ENCODE measurements around the gene RAPGEF6. TPM values are rescaled to one million over a fixed set of nuclear protein-coding genes. Genes with fewer than 3 reads are reported as not detected.
A peak's percentile ranks its signal among the peaks of the same experiment; 100 is the strongest.
"Not testable (repeated sequence)": the region's sequence is repeated elsewhere in the genome, so short reads cannot be mapped to it uniquely, and the experiment has no call there.

Gene RAPGEF6
- total RNA-seq, 4 donors from 2014 or later, result 16.7 to 104 (median 22.6) TPM

DNA sequence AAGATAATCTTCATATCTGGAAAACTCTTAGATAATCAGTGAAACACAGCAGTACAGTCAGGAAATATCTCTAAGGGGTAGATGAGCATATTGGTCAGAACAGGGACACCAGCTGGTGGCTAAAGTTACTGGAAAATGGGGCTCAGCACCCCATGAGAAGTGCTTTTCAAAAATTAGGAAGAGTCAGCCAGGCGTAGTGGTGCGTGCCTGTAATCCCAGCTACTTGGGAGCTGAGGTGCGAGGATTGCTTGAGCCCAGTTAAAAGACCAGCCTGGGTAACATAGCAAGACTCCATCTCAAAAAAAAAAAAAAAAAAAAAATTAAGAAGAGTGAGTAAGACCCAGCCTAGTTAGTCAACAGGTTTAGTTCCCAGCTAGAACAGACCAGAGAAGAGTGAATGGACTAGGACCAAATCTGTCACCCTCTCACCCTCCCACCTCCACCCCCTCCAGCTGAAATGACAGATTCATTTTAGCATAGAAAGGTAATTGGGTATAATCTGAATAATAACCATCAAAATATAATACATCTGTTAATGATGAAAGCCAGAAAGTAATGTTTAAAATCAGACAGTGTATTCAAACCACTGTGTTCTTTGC is 250.3 kb downstream of the RAPGEF6 start:
- Histone ChIP-seq H3K36me3 (peaks cover 0 to 36% (median 0%) of the 10 kb centered on the region in 3 donors), H3K4me1 (peaks cover 0 to 25% (median 10%) of the 10 kb centered on the region in 4 donors), H3K27ac (no peak overlapping the region), H3K27me3 (no peaks in the 10 kb centered on the region), H3K4me3 (no peak overlapping the region), H3K9me3 (no peaks in the 10 kb centered on the region)
- TF ChIP-seq, protein P1, sequence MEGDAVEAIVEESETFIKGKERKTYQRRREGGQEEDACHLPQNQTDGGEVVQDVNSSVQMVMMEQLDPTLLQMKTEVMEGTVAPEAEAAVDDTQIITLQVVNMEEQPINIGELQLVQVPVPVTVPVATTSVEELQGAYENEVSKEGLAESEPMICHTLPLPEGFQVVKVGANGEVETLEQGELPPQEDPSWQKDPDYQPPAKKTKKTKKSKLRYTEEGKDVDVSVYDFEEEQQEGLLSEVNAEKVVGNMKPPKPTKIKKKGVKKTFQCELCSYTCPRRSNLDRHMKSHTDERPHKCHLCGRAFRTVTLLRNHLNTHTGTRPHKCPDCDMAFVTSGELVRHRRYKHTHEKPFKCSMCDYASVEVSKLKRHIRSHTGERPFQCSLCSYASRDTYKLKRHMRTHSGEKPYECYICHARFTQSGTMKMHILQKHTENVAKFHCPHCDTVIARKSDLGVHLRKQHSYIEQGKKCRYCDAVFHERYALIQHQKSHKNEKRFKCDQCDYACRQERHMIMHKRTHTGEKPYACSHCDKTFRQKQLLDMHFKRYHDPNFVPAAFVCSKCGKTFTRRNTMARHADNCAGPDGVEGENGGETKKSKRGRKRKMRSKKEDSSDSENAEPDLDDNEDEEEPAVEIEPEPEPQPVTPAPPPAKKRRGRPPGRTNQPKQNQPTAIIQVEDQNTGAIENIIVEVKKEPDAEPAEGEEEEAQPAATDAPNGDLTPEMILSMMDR (IDR thresholded peaks at IDR 0.05), result no peak
- TF ChIP-seq POLR2A (IDR thresholded peaks at IDR 0.05), result no peak
- no peak for DNase-seq

DNA sequence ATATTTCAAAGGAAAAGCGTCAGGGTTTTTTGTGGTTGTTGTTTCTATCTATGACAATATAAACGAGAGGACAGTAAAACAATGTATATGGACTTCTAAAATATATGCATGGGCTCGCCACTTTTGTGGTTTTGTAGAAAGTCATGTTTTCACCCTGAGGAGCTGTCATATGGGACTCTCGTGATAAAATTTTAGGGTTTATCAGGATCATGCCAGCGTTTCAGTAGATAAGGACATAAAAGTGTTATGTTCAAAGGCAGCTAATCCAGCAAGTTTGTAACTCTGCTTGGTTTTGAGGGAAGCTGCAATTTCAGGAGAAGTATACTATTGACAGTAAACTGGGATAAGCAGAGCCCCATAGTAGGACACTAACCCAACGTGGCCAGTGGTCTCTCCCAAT is 250.9 kb downstream of the RAPGEF6 start:
- Histone ChIP-seq H3K9me3 (no peaks in the 10 kb centered on the region), H3K27ac (no peak overlapping the region), H3K27me3 (no peaks in the 10 kb centered on the region), H3K4me1 (peaks cover 0 to 28% (median 12%) of the 10 kb centered on the region in 4 donors), H3K36me3 (peaks cover 0 to 31% (median 0%) of the 10 kb centered on the region in 3 donors), H3K4me3 (no peak overlapping the region)
- TF ChIP-seq, protein P1 (IDR thresholded peaks at IDR 0.05), result no peak
- TF ChIP-seq POLR2A (IDR thresholded peaks at IDR 0.05), result no peak
- no peak for DNase-seq

DNA sequence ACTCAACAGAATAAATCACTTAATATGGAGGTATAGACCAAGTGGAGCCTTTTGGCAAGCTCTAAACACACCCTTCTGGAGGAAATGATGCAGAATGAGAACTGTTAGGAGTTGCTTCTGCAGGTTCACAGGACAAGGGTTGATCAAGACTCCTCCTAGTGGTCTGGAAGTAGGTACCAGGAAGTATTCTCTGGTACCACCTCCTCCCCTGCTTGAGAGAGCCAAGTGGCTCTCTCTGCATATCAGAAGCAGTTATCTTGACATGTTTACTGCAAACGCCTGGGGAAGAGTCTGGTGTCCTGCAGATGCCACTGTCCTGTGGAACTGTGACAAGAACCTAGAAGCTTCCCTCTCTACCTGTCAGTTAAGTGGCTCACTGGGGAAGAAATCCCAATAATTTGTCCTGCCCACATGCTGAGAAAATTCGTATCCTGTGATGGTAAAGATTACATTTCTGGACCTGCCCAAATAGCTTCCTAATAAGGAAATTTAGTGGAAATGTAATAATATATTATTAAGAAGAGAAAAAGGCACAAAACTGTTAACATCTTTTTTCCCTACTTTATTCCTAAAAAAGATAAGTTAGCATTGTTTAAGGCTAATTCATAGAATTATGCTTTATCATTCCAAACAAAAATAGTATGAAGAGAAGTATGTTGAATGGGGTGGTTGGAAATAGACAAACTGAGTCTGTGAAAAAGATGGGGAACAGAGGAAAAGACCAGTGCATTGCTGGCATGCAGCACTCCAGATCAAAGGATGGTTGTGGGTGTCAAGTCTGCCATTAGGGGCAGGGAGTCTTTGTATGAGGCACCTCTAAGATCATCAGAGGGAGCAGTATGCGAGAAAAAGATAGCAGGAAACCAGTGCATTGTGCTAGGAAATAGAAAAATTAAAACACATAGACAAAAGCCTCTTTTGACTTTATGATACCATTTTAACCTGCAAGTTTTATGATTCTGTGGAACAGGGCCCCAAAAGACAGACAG is 252.3 kb downstream of the RAPGEF6 start:
- DNase-seq, result peak in 1 of 3 donors; percentile 64
- TF ChIP-seq, protein P1 (IDR thresholded peaks at IDR 0.05), result peak; percentile 51 to 79 (median 72)
- no peak for TF ChIP-seq POLR2A (IDR thresholded peaks at IDR 0.05)
- Histone ChIP-seq H3K36me3 (peaks cover 0 to 18% (median 0%) of the 10 kb centered on the region in 3 donors), H3K27me3 (no peaks in the 10 kb centered on the region), H3K4me1 (peaks cover 0 to 42% (median 15%) of the 10 kb centered on the region in 4 donors), H3K9me3 (no peaks in the 10 kb centered on the region), H3K4me3 (no peak overlapping the region), H3K27ac (peak overlapping the region in 3 of 4 donors; percentile 1 to 85 (median 73))

DNA sequence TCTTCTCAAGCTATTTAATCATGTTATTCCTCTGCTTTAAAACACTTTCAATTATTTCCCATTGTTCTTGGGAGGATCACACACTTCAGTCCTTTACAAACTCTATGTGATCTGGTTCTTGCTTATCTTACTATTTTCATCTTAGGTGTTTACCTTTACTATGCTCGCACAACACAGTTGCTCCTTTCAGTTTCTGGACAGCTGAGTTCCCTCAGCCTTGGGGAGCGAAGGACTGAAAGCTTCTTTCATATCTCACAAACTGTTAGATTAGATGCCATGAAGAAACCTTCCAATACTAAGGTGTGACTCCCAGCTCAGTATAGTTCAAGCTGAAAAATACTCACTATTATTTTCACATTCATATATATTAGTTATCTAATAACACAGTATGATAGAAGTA is 253.3 kb downstream of the RAPGEF6 start:
- peaks cover 0 to 49% (median 15%) of the 10 kb centered on the region in 4 donors for H3K4me1 ChIP-seq

DNA sequence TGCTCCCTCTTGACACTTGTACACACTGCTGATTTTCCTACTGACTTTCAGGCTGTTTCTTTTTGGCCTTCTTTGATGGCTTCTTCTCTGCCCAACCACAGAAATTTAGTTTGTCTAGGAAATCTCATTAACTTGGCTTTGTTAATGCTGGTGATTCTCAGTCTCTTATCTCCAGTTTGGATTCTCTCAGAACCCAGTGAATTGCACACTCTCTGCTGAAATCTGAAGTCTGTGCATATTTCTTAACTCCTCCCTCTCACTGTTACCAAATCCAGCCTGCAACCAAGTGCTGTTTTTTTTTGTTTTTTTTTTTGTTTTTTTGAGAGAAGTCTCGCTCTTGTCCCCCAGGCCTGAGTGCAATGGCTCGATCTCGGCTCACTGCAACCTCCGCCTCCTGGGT is 254.0 kb downstream of the RAPGEF6 start:
- Histone ChIP-seq H3K27me3 (no peaks in the 10 kb centered on the region), H3K4me1 (peaks cover 0 to 49% (median 15%) of the 10 kb centered on the region in 4 donors), H3K36me3 (peaks cover 0 to 7% (median 0%) of the 10 kb centered on the region in 3 donors), H3K27ac (peak overlapping the region in 3 of 4 donors; percentile 73 to 85 (median 79)), H3K4me3 (no peak overlapping the region), H3K9me3 (no peaks in the 10 kb centered on the region)
- no peak for DNase-seq
- TF ChIP-seq, protein P1 (IDR thresholded peaks at IDR 0.05), result no peak
- TF ChIP-seq POLR2A (IDR thresholded peaks at IDR 0.05), result no peak

More for the DNA sequence above, 253.3 kb downstream of the RAPGEF6 start:
- no peak for DNase-seq
- no peaks in the 10 kb centered on the region for H3K27me3 ChIP-seq
- peaks cover 0 to 14% (median 0%) of the 10 kb centered on the region in 3 donors for H3K36me3 ChIP-seq
- TF ChIP-seq, protein P1 (IDR thresholded peaks at IDR 0.05), result no peak
- TF ChIP-seq POLR2A (IDR thresholded peaks at IDR 0.05), result no peak
- H3K27ac ChIP-seq, result peak overlapping the region; percentile 1 to 85 (median 76)
- H3K9me3 ChIP-seq, result no peaks in the 10 kb centered on the region
- no peak overlapping the region for H3K4me3 ChIP-seq

DNA sequence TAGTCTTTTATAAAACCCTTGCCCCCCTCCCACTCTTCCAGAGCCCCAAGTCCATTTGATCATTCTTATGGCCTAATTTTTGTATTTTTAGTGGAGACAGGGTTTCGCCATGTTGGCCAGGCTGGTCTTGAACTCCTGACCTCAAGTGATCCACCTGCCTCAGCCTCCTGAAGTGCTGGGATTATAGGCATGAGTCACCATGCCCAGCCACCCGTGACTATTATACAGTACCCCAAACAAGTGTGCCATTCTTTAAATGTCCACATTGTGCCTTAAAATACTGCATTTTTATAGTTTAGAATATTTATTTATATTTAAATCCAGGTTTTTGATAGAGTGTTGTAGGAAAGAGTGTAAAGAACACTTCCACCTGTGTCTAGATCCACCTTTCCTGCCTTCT is 254.8 kb downstream of the RAPGEF6 start:
- not testable (repeated sequence) for DNase-seq, H3K36me3 ChIP-seq, H3K27me3 ChIP-seq, H3K4me3 ChIP-seq, H3K9me3 ChIP-seq
- peak overlapping the region; percentile 72 to 85 (median 76) for H3K27ac ChIP-seq
- peaks cover 0 to 52% (median 16%) of the 10 kb centered on the region in 4 donors for H3K4me1 ChIP-seq
